Gastrocnemius medialis (tissue), 4 donors: ENCODE data around the gene RNF121. TPM values are rescaled to one million over a fixed set of nuclear protein-coding genes. Genes with fewer than 3 reads are reported as not detected.

Experiments used
- ATAC-seq, 2 donors: fragments of 150-250 bp; one replicate each; pipeline ENCODE4 v1.9.1; 2016
- DNase-seq, 2 donors: peaks; one replicate each; pipeline ENCODE4 v3.0.0-alpha.2; 2019
- H3K27ac ChIP-seq, 4 donors: fragments of 200-600 bp; sonication (generic); 1 replicate in 1 of 4; 2 replicates in 3 of 4; pipeline ENCODE4 v1.5.1; 2016 to 2018; ENCODE audit warnings: mild to moderate bottlenecking in 2 of 4, moderate library complexity in 1 of 4
- H3K27me3 ChIP-seq, 3 donors: fragments of 200-600 bp; sonication (generic) in 2 of 3; 1 replicate in 1 of 3; 2 replicates in 2 of 3; pipeline versions ENCODE4 v1.5.1 to v1.6.0; 2016 to 2019; ENCODE audit warnings: mild to moderate bottlenecking in 1 of 3, moderate library complexity in 1 of 3
- H3K36me3 ChIP-seq, 2 donors: fragments of 200-600 bp; sonication (generic) in 1 of 2; one replicate each; pipeline ENCODE4 v1.5.1; 2017 to 2018
- H3K4me1 ChIP-seq, 2 donors: fragments of 200-600 bp; sonication (generic) in 1 of 2; one replicate each; pipeline ENCODE4 v1.5.1; 2016 to 2017; ENCODE audit warnings: mild to moderate bottlenecking in 2 of 2
- H3K4me3 ChIP-seq, 4 donors: fragments of 200-600 bp; sonication (generic) in 3 of 4; 1 replicate in 1 of 4; 2 replicates in 3 of 4; pipeline ENCODE4 v1.5.1; 2016 to 2019; ENCODE audit warnings: mild to moderate bottlenecking in 2 of 4
- H3K9me3 ChIP-seq, 3 donors: fragments of 200-600 bp; sonication (generic) in 2 of 3; 1 replicate in 1 of 3; 2 replicates in 2 of 3; pipeline ENCODE4 v1.5.1; 2016 to 2019
- CTCF ChIP-seq, 5 experiments: fragments of 450-650 bp in 3 of 5; fragments of 200-600 bp in 2 of 5; sonication (generic) in 2 of 5; IDR thresholded peaks in 4 of 5; conservative IDR thresholded peaks in 1 of 5; 1 replicate in 4 of 5; 2 replicates in 1 of 5; pipeline ENCODE4 v1.5.1; 2016 to 2019; ENCODE audit warnings: antibody characterized with exemption in 5 of 5, mild to moderate bottlenecking in 3 of 5, moderate library complexity in 3 of 5
- POLR2A ChIP-seq, 2 donors: fragments of 450-650 bp; IDR thresholded peaks; one replicate each; pipeline ENCODE4 v1.6.1; 2017; ENCODE audit warnings: antibody characterized with exemption in 2 of 2, mild to moderate bottlenecking in 2 of 2, moderate library complexity in 2 of 2
- in situ Hi-C, 4 donors: fragments of 200-750 bp; cut with MboI; loops; one replicate each; pipeline versions ENCODE4 v1.15.0 to v1.8.0; 2017; ENCODE audit warnings: low sequenced_read_pairs in 4 of 4
- intact Hi-C: fragments of 100-400 bp; cut with DNase I; formaldehyde crosslinking; loops from one replicate; pipeline ENCODE4 v1.15.1; 2023; ENCODE audit warnings: low total_unique reads
- total RNA-seq, 4 donors: library from RNA; depleted of rRNA; stranded (reverse); fragments of >200 nt; gene quantifications; one replicate each; pipeline versions ENCODE4 v1.1.0 to v1.2.3, GENCODE V29; 2016

Gene RNF121
- total RNA-seq, 4 donors from 2014 or later = 25.0 to 35.5 (median 26.7) TPM

- H3K4me3 ChIP-seq = no peak overlapping the region
- no peak for ATAC-seq
Observed at GRCh38 chr11:72045849-72046248, 117.0 kb downstream of the RNF121 start.

More at GRCh38 chr11:72045849-72046248, 117.0 kb downstream of the RNF121 start:
- no peak overlapping the region for H3K27ac ChIP-seq
- peaks cover 6 to 10% of the 10 kb centered on the region in 2 donors for H3K4me1 ChIP-seq
- no peak for TF ChIP-seq CTCF (IDR thresholded peaks at IDR 0.05 in 4 of 5, conservative IDR thresholded peaks at IDR 0.05 in 1 of 5)
- TF ChIP-seq POLR2A (IDR thresholded peaks at IDR 0.05) = no peak
- in situ Hi-C loops (no loop called here), intact Hi-C loops (no loop called here)
- DNase-seq = no peak
- H3K27me3 ChIP-seq = no peaks in the 10 kb centered on the region
- H3K9me3 ChIP-seq = no peaks in the 10 kb centered on the region
- H3K36me3 ChIP-seq = no peaks in the 10 kb centered on the region

Other genes with a start within 250 kb of the RNF121 start
- gene DEFB108B, start 95.8 kb upstream of the RNF121 start, total RNA-seq = not detected
- gene DEFB131B, start 50.6 kb upstream of the RNF121 start, total RNA-seq = not detected
- 10 to 100 TPM in 1 of 4 donors, 1 to 10 TPM in 2, under 1 TPM in 1; 0.75 to 15.9 (median 2.2) TPM for gene XNDC1N, start 452 bp upstream of the RNF121 start, total RNA-seq
- 1 to 10 TPM in 3 of 4 donors, under 1 TPM in 1; 0.91 to 3.0 (median 2.5) TPM for gene IL18BP, start 69.9 kb downstream of the RNF121 start, total RNA-seq
- gene NUMA1, start 151.5 kb downstream of the RNF121 start, total RNA-seq = 100 to 1,000 TPM; 163 to 272 (median 202) TPM
- 1 to 10 TPM; 3.6 to 9.5 (median 5.3) TPM for gene LRRC51, start 151.8 kb downstream of the RNF121 start, total RNA-seq
- 100 to 1,000 TPM in 2 of 4 donors, 10 to 100 TPM in 2; 75.0 to 146 (median 104) TPM for gene LAMTOR1, start 174.3 kb downstream of the RNF121 start, total RNA-seq
- gene TOMT, start 176.9 kb downstream of the RNF121 start, total RNA-seq = not detected
- gene ANAPC15, start 183.6 kb downstream of the RNF121 start, total RNA-seq = 10 to 100 TPM; 21.2 to 39.3 (median 32.4) TPM
- 1 to 10 TPM in 1 of 4 donors, not detected in 3; 1.1 TPM for gene FOLR3, start 206.7 kb downstream of the RNF121 start, total RNA-seq